Measurements from ENCODE around the gene ALDOA. TPM values are rescaled to one million over a fixed set of nuclear protein-coding genes. Genes with fewer than 3 reads are reported as not detected.
A peak's percentile ranks its signal among the peaks of the same experiment; 100 is the strongest.

Gene ALDOA
- total RNA-seq, 3 donors from 2014 or later (not counting 1 experiment from before 2014, with no cell fraction given): 412 to 544 (median 490) TPM

DNA sequence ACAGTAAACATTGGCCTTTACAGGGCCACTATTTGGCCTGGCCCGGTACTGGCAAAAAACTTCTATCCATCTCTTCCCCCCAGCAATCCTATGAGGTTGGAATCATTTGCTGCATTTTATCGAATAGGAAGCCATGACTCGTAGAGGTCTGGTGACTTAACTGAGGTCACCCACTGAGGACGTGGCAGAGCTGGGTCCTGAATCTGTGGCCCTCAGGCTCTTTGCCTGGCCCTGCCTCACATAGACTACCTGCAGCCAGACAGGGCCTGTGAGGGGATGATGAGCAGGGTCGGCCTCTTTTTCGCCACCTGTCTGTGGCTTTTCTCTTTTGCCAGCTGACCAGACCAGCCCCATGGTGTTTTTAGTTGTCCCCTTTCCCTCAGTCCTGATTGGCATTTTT is 12.1 kb downstream of the ALDOA start:
- intact Hi-C loops (cut with micrococcal nuclease): no loop called here
- no peaks in the 10 kb centered on the region for H3K36me3 Mint-ChIP-seq
- peak overlapping the region; percentile 94 to 95 for H3K27ac Mint-ChIP-seq
- Histone ChIP-seq H3K4me3 (ENCODE audit: low read length) (no peak overlapping the region), H3K36me3 (ENCODE audit: control insufficient read depth, insufficient read depth, low read length) (peaks cover 36% of the 10 kb centered on the region), H3K9me3 (ENCODE audit: control insufficient read depth, insufficient read depth, low read length) (no peaks in the 10 kb centered on the region), H3K27ac (ENCODE audit: low read length) (no peak overlapping the region), H3K4me1 (ENCODE audit: control insufficient read depth, insufficient read depth, low read length) (peaks cover 37% of the 10 kb centered on the region), H3K27me3 (ENCODE audit: control insufficient read depth, insufficient read depth, low read length) (no peaks in the 10 kb centered on the region)
- ATAC-seq (no peak), DNase-seq (no peak)
- H3K27me3 Mint-ChIP-seq (ENCODE audit: low read depth in 2 of 2): no peaks in the 10 kb centered on the region
- H3K4me3 Mint-ChIP-seq: peak overlapping the region; percentile 98
- no peaks in the 10 kb centered on the region for H3K9me3 Mint-ChIP-seq
- 80% methylated on average over 6 of the region's 6 CpGs for WGBS (ENCODE audit: insufficient coverage)
- TF ChIP-seq, protein P1, sequence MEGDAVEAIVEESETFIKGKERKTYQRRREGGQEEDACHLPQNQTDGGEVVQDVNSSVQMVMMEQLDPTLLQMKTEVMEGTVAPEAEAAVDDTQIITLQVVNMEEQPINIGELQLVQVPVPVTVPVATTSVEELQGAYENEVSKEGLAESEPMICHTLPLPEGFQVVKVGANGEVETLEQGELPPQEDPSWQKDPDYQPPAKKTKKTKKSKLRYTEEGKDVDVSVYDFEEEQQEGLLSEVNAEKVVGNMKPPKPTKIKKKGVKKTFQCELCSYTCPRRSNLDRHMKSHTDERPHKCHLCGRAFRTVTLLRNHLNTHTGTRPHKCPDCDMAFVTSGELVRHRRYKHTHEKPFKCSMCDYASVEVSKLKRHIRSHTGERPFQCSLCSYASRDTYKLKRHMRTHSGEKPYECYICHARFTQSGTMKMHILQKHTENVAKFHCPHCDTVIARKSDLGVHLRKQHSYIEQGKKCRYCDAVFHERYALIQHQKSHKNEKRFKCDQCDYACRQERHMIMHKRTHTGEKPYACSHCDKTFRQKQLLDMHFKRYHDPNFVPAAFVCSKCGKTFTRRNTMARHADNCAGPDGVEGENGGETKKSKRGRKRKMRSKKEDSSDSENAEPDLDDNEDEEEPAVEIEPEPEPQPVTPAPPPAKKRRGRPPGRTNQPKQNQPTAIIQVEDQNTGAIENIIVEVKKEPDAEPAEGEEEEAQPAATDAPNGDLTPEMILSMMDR (IDR thresholded peaks at IDR 0.05): no peak
- H3K4me1 Mint-ChIP-seq: peaks cover 22 to 53% of the 10 kb centered on the region in 2 donors

DNA sequence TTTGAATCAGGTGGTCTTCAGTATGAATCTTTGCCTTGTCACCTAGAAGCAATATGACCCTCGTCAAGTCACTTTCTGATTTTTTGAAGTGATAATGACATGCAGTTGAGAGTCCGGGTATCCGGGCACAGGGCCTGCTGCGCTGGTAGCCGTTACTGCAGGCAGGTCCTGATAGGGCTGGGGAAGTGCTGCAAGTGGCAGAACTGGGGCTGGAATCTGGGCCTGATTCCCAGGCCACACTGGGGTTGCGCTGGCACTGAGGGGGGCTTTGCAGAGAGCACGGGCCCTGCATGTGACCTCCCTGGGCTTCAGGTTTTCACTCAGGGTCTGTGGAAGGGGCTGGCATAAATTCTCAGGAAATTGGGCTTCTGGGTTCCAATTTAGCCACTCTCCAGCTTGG is 13.2 kb downstream of the ALDOA start:
- peaks cover 22 to 59% of the 10 kb centered on the region in 2 donors for H3K4me1 Mint-ChIP-seq
- peak overlapping the region in 1 of 2 donors; percentile 95 for H3K27ac Mint-ChIP-seq
- 95% methylated on average over 7 of the region's 7 CpGs for WGBS (ENCODE audit: insufficient coverage)
- no peaks in the 10 kb centered on the region for H3K27me3 Mint-ChIP-seq (ENCODE audit: low read depth in 2 of 2)
- Histone ChIP-seq H3K27me3 (ENCODE audit: control insufficient read depth, insufficient read depth, low read length) (no peaks in the 10 kb centered on the region), H3K4me1 (ENCODE audit: control insufficient read depth, insufficient read depth, low read length) (peaks cover 37% of the 10 kb centered on the region), H3K36me3 (ENCODE audit: control insufficient read depth, insufficient read depth, low read length) (peaks cover 47% of the 10 kb centered on the region), H3K9me3 (ENCODE audit: control insufficient read depth, insufficient read depth, low read length) (no peaks in the 10 kb centered on the region), H3K27ac (ENCODE audit: low read length) (no peak overlapping the region), H3K4me3 (ENCODE audit: low read length) (no peak overlapping the region)
- TF ChIP-seq, protein P1 (IDR thresholded peaks at IDR 0.05): no peak
- no peaks in the 10 kb centered on the region for H3K9me3 Mint-ChIP-seq
- DNase-seq (no peak), ATAC-seq (no peak)
- intact Hi-C loops (cut with micrococcal nuclease): no loop called here
- no peaks in the 10 kb centered on the region for H3K36me3 Mint-ChIP-seq
- H3K4me3 Mint-ChIP-seq: no peak overlapping the region

DNA sequence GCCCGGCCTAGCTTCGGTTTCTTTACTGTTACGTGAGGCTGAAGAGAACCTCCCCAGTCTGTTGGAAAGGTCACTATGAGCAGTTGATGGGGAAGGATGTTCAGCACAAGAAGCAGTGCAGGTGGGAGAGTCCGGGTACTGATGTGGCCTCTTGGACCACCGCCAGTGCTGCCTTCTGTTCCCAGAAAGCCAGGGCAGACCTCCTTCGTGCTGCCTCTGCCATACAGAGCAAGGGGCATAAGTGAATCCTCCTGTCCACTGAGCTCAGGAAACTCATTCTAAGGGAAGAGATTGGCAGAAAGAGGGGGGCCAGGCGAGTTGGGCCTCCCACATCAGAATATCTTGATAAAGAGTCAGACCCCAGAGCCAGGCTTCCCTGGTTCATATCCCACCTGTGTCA is 13.9 kb downstream of the ALDOA start:
- Mint-ChIP-seq H3K36me3 (no peaks in the 10 kb centered on the region), H3K27ac (peak overlapping the region in 1 of 2 donors; percentile 14)
- 97% methylated on average over 7 of the region's 7 CpGs for WGBS (ENCODE audit: insufficient coverage)

More for the DNA sequence above, 13.9 kb downstream of the ALDOA start:
- intact Hi-C loops (cut with micrococcal nuclease): no loop called here
- peaks cover 54% of the 10 kb centered on the region for H3K36me3 ChIP-seq (ENCODE audit: control insufficient read depth, insufficient read depth, low read length)
- peak overlapping the region; percentile 28 for H3K4me3 Mint-ChIP-seq
- peaks cover 37% of the 10 kb centered on the region for H3K4me1 ChIP-seq (ENCODE audit: control insufficient read depth, insufficient read depth, low read length)
- no peak overlapping the region for H3K27ac ChIP-seq (ENCODE audit: low read length)
- peaks cover 22 to 59% of the 10 kb centered on the region in 2 donors for H3K4me1 Mint-ChIP-seq
- H3K27me3 ChIP-seq (ENCODE audit: control insufficient read depth, insufficient read depth, low read length): no peaks in the 10 kb centered on the region
- no peak overlapping the region for H3K4me3 ChIP-seq (ENCODE audit: low read length)
- H3K9me3 ChIP-seq (ENCODE audit: control insufficient read depth, insufficient read depth, low read length): no peaks in the 10 kb centered on the region
- H3K27me3 Mint-ChIP-seq (ENCODE audit: low read depth in 2 of 2): no peaks in the 10 kb centered on the region
- TF ChIP-seq, protein P1 (IDR thresholded peaks at IDR 0.05): no peak
- H3K9me3 Mint-ChIP-seq: no peaks in the 10 kb centered on the region
- DNase-seq (no peak), ATAC-seq (no peak)
